ENCODE results near the gene ELOVL5. TPM values are rescaled to one million over a fixed set of nuclear protein-coding genes. Genes with fewer than 3 reads are reported as not detected.
"Not testable (repeated sequence)": the region's sequence is repeated elsewhere in the genome, so short reads cannot be mapped to it uniquely, and the experiment has no call there.

The ELOVL5 gene
- total RNA-seq, 1 experiment from 2014 or later = 60.7 TPM

- DNase-seq (ENCODE audit: extremely low read depth, low read depth) = no peak
These were observed 15.0 kb downstream of the ELOVL5 start for GRCh38 chr6:53333439-53334408.

DNA sequence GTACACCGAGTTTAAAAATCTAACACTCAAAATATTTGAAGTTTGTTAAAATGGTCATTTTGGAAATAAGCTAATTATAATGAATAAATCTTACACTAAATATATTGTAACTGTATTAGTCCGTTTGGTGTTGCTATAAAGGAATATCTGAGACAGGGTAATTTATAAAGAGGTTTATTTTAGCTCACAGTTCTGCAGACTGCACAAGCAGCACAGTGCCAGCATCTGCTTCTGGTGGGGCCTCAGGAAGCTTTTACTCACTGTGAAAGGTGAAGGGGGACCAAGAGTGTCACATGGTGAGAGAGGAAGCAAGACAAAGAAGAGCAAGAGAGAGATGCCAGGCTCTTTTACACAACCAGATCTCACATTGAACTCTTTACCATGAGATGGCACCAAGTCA is 17.1 kb downstream of the ELOVL5 start:
- no peak for DNase-seq (ENCODE audit: extremely low read depth, low read depth)

GRCh38 chr6:53330137-53330536 is 18.6 kb downstream of the ELOVL5 start:
- no peak for DNase-seq (ENCODE audit: extremely low read depth, low read depth)

DNA sequence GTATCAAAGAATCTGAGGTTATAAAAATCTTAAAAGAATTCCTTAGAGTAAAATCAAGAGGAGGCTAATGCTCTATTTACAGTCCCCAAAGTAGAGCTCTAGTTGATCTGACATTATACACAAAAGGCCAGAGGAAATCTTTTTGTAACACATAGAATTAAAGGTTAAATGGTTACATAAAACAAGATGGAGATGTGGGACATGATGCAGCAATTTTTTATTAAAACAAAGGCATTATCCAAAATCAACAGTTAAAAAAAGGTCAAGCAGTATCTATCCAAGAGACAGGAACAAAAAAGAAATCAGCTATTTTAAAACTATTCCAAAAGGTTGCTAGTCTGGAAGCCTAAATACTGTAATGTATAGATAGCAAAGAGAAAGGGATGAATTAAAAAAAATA is 20.4 kb downstream of the ELOVL5 start:
- no peak for DNase-seq (ENCODE audit: extremely low read depth, low read depth)

DNA sequence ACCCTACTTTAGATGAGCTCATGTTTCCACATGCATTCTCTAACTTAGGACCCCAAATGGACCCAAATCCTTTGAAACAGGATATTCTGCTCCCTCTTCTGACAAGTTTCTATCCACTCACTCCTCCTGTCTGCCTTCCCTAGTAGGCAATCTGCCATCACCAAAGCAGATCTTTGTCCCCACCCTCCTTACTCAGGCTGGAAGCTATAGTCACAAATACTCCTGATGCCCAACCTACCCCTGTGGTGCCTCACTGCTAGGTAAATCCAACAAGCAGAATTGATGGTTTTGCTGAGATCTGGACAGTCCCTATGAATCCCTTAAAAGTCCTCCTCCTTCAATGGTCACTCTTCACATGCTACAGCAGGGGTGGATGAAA is 21.7 kb downstream of the ELOVL5 start:
- no peak for DNase-seq (ENCODE audit: extremely low read depth, low read depth)

- DNase-seq (ENCODE audit: extremely low read depth, low read depth) = no peak
These were observed 22.3 kb downstream of the ELOVL5 start for GRCh38 chr6:53326372-53327016.

DNA sequence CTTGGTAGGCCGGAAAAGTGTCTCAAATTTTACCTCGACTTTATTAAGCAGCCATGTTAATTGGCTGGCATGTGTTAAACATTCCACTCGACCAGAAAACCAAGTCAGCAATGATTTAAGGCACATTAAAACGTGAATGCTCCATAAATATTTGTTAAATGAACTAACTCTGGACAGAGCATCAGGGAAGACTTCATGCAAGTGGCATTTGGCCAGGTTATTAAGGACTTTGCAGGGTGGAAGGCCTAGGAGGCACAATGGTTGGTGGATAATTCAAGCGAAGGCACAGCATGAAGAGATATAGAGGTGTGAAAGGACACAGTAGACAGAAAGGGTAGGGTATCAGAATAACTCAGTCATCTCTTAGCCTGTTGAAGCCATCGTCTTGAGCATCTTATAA is 23.0 kb downstream of the ELOVL5 start:
- no peak for DNase-seq (ENCODE audit: extremely low read depth, low read depth)

DNA sequence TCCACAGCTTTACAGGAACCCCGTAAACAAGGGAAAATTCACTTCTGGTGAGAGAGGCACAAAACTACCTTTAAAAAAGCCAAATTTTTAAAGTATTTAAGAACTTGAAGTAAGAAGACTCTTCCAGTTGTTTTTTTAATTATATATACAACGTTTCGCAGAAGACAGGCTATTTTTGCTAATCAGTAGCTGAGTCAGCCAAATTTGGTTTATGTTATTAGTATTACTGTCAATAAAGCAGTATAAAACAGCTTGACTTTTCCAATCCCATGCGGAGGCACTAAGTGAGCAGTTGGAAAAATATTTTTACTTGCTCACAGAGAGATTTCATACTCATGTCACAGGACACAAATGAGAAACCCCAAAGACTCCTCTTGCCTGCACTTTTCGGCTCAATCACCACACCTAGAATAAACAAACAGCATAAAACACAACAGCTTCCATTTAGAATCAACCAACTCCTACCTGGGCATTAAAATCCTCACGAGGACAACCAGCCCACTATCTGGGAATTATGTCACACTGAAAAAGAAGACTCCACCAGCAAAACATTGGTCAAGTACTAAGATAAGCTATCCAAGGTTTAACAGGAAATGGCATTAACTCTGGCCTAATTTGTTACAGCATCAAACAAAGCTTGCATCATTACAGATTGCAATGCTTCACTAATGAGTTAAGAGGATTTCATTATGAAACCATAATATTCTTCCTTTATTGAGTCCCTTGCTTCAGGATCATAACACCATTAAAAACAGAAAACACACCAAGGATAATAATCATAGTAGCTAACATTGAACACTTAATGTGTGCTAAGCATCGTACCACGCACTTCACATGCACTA is 26.3 kb downstream of the ELOVL5 start:
- no peak for DNase-seq (ENCODE audit: extremely low read depth, low read depth)

GRCh38 chr6:53321701-53322100 is 27.0 kb downstream of the ELOVL5 start:
- DNase-seq (ENCODE audit: extremely low read depth, low read depth) = no peak

DNA sequence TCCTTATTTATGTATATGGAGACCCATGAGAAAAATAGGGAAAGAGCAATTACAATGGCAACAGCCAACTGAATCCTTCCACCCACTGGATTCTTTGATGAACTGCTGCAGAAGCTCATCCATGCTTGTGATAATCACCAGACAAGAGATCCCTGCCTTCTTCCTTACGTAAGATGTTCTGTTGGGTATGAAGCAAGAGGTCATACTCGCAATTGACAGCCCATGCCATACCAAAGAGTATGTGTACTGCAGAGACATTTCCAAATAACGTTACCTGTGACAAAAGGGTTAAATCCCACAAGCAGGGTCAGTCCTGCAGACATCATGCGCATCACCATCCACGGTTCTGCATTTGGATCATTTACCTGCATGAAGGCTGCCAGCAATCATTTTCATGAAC is 27.8 kb downstream of the ELOVL5 start:
- DNase-seq (ENCODE audit: extremely low read depth, low read depth) = no peak

- no peak for DNase-seq (ENCODE audit: extremely low read depth, low read depth)
These were observed 30.3 kb downstream of the ELOVL5 start for GRCh38 chr6:53318429-53318828.

DNA sequence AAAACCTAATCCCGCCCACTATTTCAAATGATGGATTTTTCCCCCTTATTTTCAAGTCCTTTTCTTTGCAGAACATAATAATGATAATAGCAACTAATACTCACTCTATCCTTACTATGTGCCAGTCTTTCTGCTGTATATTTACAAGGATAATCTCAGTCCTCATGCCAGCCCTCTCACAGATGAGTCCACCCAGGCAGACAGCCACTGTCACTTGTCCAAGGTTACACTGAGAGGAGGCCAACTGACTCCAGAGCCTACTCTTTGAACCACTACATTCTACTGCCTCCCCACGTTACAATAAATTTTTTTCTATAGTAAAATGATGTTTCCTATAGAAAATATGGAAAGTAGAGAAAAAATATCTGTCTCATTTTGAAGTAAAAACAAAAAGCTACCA is 30.9 kb downstream of the ELOVL5 start:
- DNase-seq (ENCODE audit: extremely low read depth, low read depth) = no peak

GRCh38 chr6:53317299-53317698 is 31.5 kb downstream of the ELOVL5 start:
- DNase-seq (ENCODE audit: extremely low read depth, low read depth) = not testable (repeated sequence)

DNA sequence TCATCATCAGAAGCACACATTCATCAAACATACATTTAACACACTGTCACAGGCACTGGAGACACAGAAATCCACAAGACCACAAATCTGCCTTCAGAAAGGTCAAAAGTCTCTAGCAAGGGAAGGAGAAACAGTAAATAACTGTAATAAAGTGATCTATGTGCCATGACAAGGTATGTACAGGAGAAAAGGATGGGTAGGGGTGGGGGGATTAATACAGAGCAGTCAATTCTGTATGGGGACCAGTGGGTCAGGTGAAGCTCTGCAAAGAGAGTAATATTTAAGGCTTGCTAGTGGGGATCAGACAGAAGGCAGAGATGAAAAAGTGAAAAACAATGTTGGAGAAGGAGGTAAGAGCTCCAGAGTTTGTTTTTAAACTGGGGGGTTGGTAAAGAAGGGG is 32.6 kb downstream of the ELOVL5 start:
- DNase-seq (ENCODE audit: extremely low read depth, low read depth) = no peak

- no peak for DNase-seq (ENCODE audit: extremely low read depth, low read depth)
These were observed 33.5 kb downstream of the ELOVL5 start for GRCh38 chr6:53315086-53315724.

GRCh38 chr6:53313784-53314400 is 34.9 kb downstream of the ELOVL5 start:
- no peak for DNase-seq (ENCODE audit: extremely low read depth, low read depth)

GRCh38 chr6:53312355-53312754 is 36.4 kb downstream of the ELOVL5 start:
- DNase-seq (ENCODE audit: extremely low read depth, low read depth) = no peak

DNA sequence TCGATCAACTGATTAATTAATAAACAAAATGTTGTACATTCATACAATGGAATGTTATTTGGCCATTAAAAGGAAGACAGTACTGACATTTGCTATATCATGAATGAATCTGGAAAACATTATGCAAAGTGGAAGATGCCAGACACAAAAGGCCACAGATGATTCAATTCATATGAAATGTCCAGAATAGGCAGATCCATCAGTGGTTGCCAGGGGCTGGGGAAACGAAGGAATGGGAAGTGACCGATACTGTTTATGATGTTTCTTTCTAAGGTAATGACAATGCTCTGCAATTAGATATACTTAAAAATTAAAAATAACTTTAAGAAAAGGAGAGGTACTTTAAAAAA is 37.2 kb downstream of the ELOVL5 start:
- no peak for DNase-seq (ENCODE audit: extremely low read depth, low read depth)

- DNase-seq (ENCODE audit: extremely low read depth, low read depth) = no peak
These were observed 37.8 kb downstream of the ELOVL5 start for GRCh38 chr6:53310771-53311585.

Data from NCI-H460 (cell line).